A549 treated with Mapracorat at 1 μM for 4 hours (cell line): ENCODE results near the gene VGLL3. TPM values are rescaled to one million over a fixed set of nuclear protein-coding genes. Genes with fewer than 3 reads are reported as not detected.

Experiments used
- total RNA-seq: library from RNA; stranded (reverse); fragments of 200-300 nt; extraction: Qiagen RNA extraction; gene quantifications from 5 replicates; pipeline ENCODE4 v1.2.3, GENCODE V29; 2022

The VGLL3 gene
- 5.1 to 15.1 TPM (median 9.3 TPM) in 5 replicates for total RNA-seq

GRCh38 chr3:86990734-86991481, at the start of gene VGLL3:
TSS of gene VGLL3 (minus strand) at chr3:86991149. CDS start at chr3:86990743, 406 bp downstream.

Other genes starting within 250 kb of the VGLL3 start
- gene CHMP2B, start 236.2 kb upstream of the VGLL3 start, total RNA-seq = 92.6 to 119 TPM (median 100 TPM) in 5 replicates